B cell (primary cell): ENCODE measurements around the gene GPC4. TPM values are rescaled to one million over a fixed set of nuclear protein-coding genes. Genes with fewer than 3 reads are reported as not detected.

Experiments used
- ATAC-seq: fragments of 200-7000 bp; cut with Tn5 transposase; one replicate; pipeline ENCODE4 v1.10.0; 2021; ENCODE audit warnings: low read depth, mild to moderate bottlenecking, moderate number of reproducible peaks, moderate library complexity
- CTCF ChIA-PET: fragments of 350-600 bp; sonication (Branson Sonifier 250); formaldehyde crosslinking; loops from one replicate; lab custom pipeline; 2021; ENCODE audit warnings: antibody characterized with exemption, inconsistent platforms; lab: Charles Lee
- POLR2A ChIA-PET: fragments of 350-600 bp; sonication (Branson Sonifier 250); formaldehyde crosslinking; loops from one replicate; lab custom pipeline; 2021; ENCODE audit warnings: antibody characterized with exemption; lab: Charles Lee
- DNase-seq: peaks from one replicate; pipeline ENCODE4 v3.0.0; 2013
- H2AFZ ChIP-seq: 2 replicates; pipeline ENCODE4 v1.6.1; 2012; ENCODE audit warnings: mild to moderate bottlenecking, low read depth, low read length; ENCODE audit not compliant: insufficient read depth, poor library complexity, severe bottlenecking
- H3K27ac ChIP-seq, 2 donors: 1 replicate in 1 of 2; 2 replicates in 1 of 2; pipeline ENCODE4 v1.5.1; 2012 to 2013; ENCODE audit warnings: low read length in 2 of 2, mild to moderate bottlenecking in 2 of 2, moderate library complexity in 1 of 2
- H3K27me3 ChIP-seq, 4 experiments: fragments of 200-600 bp in 1 of 4; sonication (generic) in 1 of 4; replicated peaks in 1 of 4; 1 replicate in 2 of 4; 2 replicates in 2 of 4; pipeline versions ENCODE4 v1.6.1 to v1.7.0; 2013 to 2016; ENCODE audit warnings: low read length in 3 of 4, mild to moderate bottlenecking in 2 of 4, mixed read lengths in 1 of 4, moderate library complexity in 1 of 4; ENCODE audit not compliant: insufficient read depth in 4 of 4, control insufficient read depth in 3 of 4; ENCODE audit errors: control extremely low read depth in 1 of 4
- H3K36me3 ChIP-seq, 2 experiments: replicated peaks in 1 of 2; 1 replicate in 1 of 2; 2 replicates in 1 of 2; pipeline versions ENCODE4 v1.6.1 to v1.7.1; 2013; ENCODE audit warnings: low read length in 1 of 2; ENCODE audit not compliant: insufficient read depth in 2 of 2, control insufficient read depth in 1 of 2; ENCODE audit errors: control extremely low read depth in 1 of 2, extremely low read depth in 1 of 2
- H3K4me1 ChIP-seq, 2 donors: fragments of 200-600 bp in 1 of 2; sonication (generic) in 1 of 2; 1 replicate in 1 of 2; 2 replicates in 1 of 2; pipeline versions ENCODE4 v1.5.1 to v1.6.1; 2013 to 2017; ENCODE audit warnings: low read length in 2 of 2; ENCODE audit not compliant: control insufficient read depth in 2 of 2, insufficient read depth in 2 of 2
- H3K4me2 ChIP-seq: replicated peaks from 2 replicates; pipeline ENCODE3; 2012; ENCODE audit warnings: mild to moderate bottlenecking, low read depth, low read length; ENCODE audit not compliant: poor library complexity, severe bottlenecking
- H3K4me3 ChIP-seq, 5 experiments: fragments of 200-600 bp in 1 of 5; sonication (generic) in 1 of 5; 1 replicate in 3 of 5; 2 replicates in 2 of 5; pipeline versions ENCODE4 v1.5.1 to v1.7.0; 2011 to 2016; ENCODE audit warnings: low read length in 4 of 5, mild to moderate bottlenecking in 4 of 5, low read depth in 2 of 5, control low read depth in 1 of 5, moderate library complexity in 1 of 5; ENCODE audit not compliant: insufficient read depth in 1 of 5; ENCODE audit errors: control extremely low read depth in 1 of 5, extremely low read depth in 1 of 5
- H3K79me2 ChIP-seq: fragments of 200-600 bp; sonication (generic); one replicate; pipeline ENCODE4 v1.6.0; 2016; ENCODE audit warnings: low read length; ENCODE audit not compliant: control insufficient read depth, insufficient read depth
- H3K9ac ChIP-seq: fragments of 200-600 bp; sonication (generic); 2 replicates; pipeline ENCODE4 v1.6.1; 2017; ENCODE audit warnings: mild to moderate bottlenecking, low read length, moderate library complexity
- H3K9me3 ChIP-seq, 3 donors: one replicate each; pipeline versions ENCODE4 v1.6.1 to v1.7.1; 2013; ENCODE audit warnings: low read length in 2 of 3; ENCODE audit not compliant: control insufficient read depth in 2 of 3, insufficient read depth in 1 of 3; ENCODE audit errors: control extremely low read depth in 1 of 3
- H4K20me1 ChIP-seq: 2 replicates; pipeline ENCODE4 v1.6.0; 2012; ENCODE audit warnings: mild to moderate bottlenecking, low read length; ENCODE audit not compliant: insufficient read depth, control insufficient read depth, poor library complexity, severe bottlenecking
- H3K27ac Mint-ChIP-seq: one replicate; pipeline ENCODE4 v1.8.0; 2021; ENCODE audit warnings: mixed read lengths
- H3K27me3 Mint-ChIP-seq: one replicate; pipeline ENCODE4 v1.8.0; 2021; ENCODE audit warnings: mixed read lengths
- H3K4me1 Mint-ChIP-seq: one replicate; pipeline ENCODE4 v1.8.0; 2021; ENCODE audit warnings: mixed read lengths
- H3K4me3 Mint-ChIP-seq: one replicate; pipeline ENCODE4 v1.8.0; 2021; ENCODE audit warnings: mixed read lengths
- H3K9me3 Mint-ChIP-seq: one replicate; pipeline ENCODE4 v1.8.0; 2022; ENCODE audit warnings: mixed read lengths; ENCODE audit not compliant: insufficient read depth
- CTCF ChIP-seq: fragments of 200-600 bp; IDR thresholded peaks from one replicate; pipeline ENCODE4 v1.8.0; 2022; ENCODE audit warnings: antibody characterized with exemption, mild to moderate bottlenecking
- EZH2 ChIP-seq: IDR thresholded peaks from 2 replicates; pipeline ENCODE4 v1.6.1; 2012; ENCODE audit warnings: borderline replicate concordance, low read depth, mild to moderate bottlenecking, moderate library complexity, low read length; ENCODE audit not compliant: insufficient read depth, poor library complexity, severe bottlenecking
- WGBS: methylation state at CpG from one replicate; pipeline ENCODE4 v1.1.5; 2013; ENCODE audit warnings: missing lambda C conversion rate; ENCODE audit not compliant: insufficient coverage; 5-methylcytosine and 5-hydroxymethylcytosine counted together
- intact Hi-C: fragments of 100-400 bp; cut with micrococcal nuclease; formaldehyde crosslinking; loops from one replicate; pipeline ENCODE4 v1.10.0; 2022
- polyA plus RNA-seq: library from polyadenylated mRNA; depleted of rRNA; stranded (reverse); fragments of >200 nt; gene quantifications from 2 replicates; pipeline ENCODE4 v1.2.3, GENCODE V29; 2012
- total RNA-seq, 2 donors: library from RNA; stranded (reverse); fragments of 120-200 nt in 1 of 2; gene quantifications; 1 replicate in 1 of 2; 2 replicates in 1 of 2; pipeline versions ENCODE4 v1.2.3 to v1.2.4, GENCODE V29; 2013 to 2022

Gene GPC4
- total and polyA plus RNA-seq, 2 donors (not counting 1 experiment from before 2014, with no cell fraction given): 0.30 to 0.47 TPM

DNA sequence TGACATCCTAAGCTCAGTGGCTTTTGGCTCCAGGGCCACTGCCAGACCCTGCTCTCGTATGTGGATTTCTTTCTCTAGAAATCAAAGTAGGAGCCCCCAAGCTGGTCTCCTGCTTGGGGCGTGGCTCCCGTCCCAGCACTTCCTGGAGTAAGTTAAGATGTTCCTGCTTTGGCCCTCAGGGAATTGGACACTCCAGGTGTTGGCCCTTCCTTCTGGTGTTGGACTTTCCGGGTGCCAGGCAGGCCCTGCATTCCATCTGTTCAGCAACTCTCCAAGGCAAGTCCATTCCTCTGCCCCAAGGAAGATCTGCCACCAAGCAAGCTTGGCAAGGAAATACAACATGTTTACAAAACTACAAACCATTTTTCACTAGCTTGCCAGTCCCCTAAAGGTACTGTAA lies 22.1 kb upstream of the GPC4 start:
- CTCF ChIA-PET: no interaction called here

GRCh38 chrX:133435544-133436124 lies 20.3 kb upstream of the GPC4 start:
- Histone ChIP-seq H3K4me3 (no peak overlapping the region), H2AFZ (no peak overlapping the region), H4K20me1 (no peaks in the 10 kb centered on the region), H3K4me2 (no peak overlapping the region), H3K9ac (no peak overlapping the region), H3K9me3 (peaks cover 0 to 2% (median 0%) of the 10 kb centered on the region in 3 donors), H3K27me3 (no peaks in the 10 kb centered on the region), H3K79me2 (no peaks in the 10 kb centered on the region), H3K4me1 (no peaks in the 10 kb centered on the region), H3K36me3 (no peaks in the 10 kb centered on the region), H3K27ac (no peak overlapping the region)
- intact Hi-C loops: no loop called here
- ATAC-seq: no peak
- Mint-ChIP-seq H3K4me1 (no peaks in the 10 kb centered on the region), H3K4me3 (no peak overlapping the region), H3K27me3 (peaks cover under 1% of the 10 kb centered on the region), H3K9me3 (no peaks in the 10 kb centered on the region), H3K27ac (no peak overlapping the region)
- no peak for TF ChIP-seq EZH2
- TF ChIP-seq CTCF: no peak
- DNase-seq: no peak
- WGBS: 100% methylated on average over 2 of the region's 6 CpGs
- ChIA-PET POLR2A (no interaction called here), CTCF (no interaction called here)

More for the DNA sequence above, 22.1 kb upstream of the GPC4 start:
- H3K9me3 ChIP-seq: peaks cover 0 to 2% (median 0%) of the 10 kb centered on the region in 3 donors
- H3K27me3 ChIP-seq: no peaks in the 10 kb centered on the region
- no peak overlapping the region for H3K27ac ChIP-seq
- ATAC-seq (no peak), DNase-seq (no peak)
- POLR2A ChIA-PET: no interaction called here
- H3K9me3 Mint-ChIP-seq: no peaks in the 10 kb centered on the region
- no peak for TF ChIP-seq CTCF
- no peak for TF ChIP-seq EZH2
- no peak overlapping the region for H3K4me3 ChIP-seq
- H3K4me2 ChIP-seq: no peak overlapping the region
- no peaks in the 10 kb centered on the region for H3K4me1 Mint-ChIP-seq
- no peak overlapping the region for H3K9ac ChIP-seq
- no peak overlapping the region for H3K4me3 Mint-ChIP-seq
- intact Hi-C loops: no loop called here
- no peak overlapping the region for H3K27ac Mint-ChIP-seq
- no peaks in the 10 kb centered on the region for H4K20me1 ChIP-seq
- H3K36me3 ChIP-seq: no peaks in the 10 kb centered on the region
- 86% methylated on average over 3 of the region's 4 CpGs for WGBS
- H3K27me3 Mint-ChIP-seq: no peaks in the 10 kb centered on the region
- H3K4me1 ChIP-seq: no peaks in the 10 kb centered on the region
- no peak overlapping the region for H2AFZ ChIP-seq
- no peaks in the 10 kb centered on the region for H3K79me2 ChIP-seq
